ENCODE data around the gene SOX5. TPM values are rescaled to one million over a fixed set of nuclear protein-coding genes. Genes with fewer than 3 reads are reported as not detected.

The SOX5 gene
- total and polyA plus RNA-seq, 9 of the 15 experiments (the other 6 are each of a cell fraction or from before 2014, with no cell fraction given), result 8.3 to 16.5 (median 11.9) TPM

DNA sequence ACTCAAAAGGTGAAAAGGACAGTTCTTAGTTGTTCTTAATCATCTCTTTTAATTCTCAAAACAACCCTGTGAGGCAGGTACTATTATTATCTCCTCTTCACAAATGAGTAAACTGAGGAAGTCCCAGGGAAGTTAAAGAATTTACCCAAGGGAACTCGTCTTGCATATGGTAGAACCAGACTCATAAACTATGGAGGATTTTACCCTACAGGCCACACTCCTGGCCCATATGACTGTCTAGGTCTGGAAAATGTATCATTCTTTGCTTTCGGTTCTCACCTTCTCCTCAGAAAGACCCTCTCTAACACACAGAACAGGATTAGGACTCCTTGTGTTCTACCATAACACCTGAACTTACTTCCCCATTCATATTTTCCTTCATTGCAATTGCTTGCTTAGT, 18.9 kb downstream of the SOX5 start:
- CTCF ChIA-PET (ENCODE audit: low intra/inter-chr PET ratio), result no interaction called here
- no peaks in the 10 kb centered on the region for H3K79me2 ChIP-seq (ENCODE audit: control insufficient read depth, insufficient read depth, low read length)
- no peaks in the 10 kb centered on the region for H3K9me3 ChIP-seq (replicated peaks; ENCODE audit: control insufficient read depth, insufficient read depth, low read depth, low read length)
- H3K4me3 ChIP-seq, result no peak overlapping the region
- no peak for FAIRE-seq
- H3K27ac ChIP-seq (ENCODE audit: extremely low read depth, low read depth, low read length), result no peak overlapping the region
- no peaks in the 10 kb centered on the region for H3K4me1 ChIP-seq (replicated peaks in 1 of 2; ENCODE audit: control insufficient read depth in 2 of 2, insufficient read depth in 2 of 2, low read length in 2 of 2)
- no peaks in the 10 kb centered on the region for H4K20me1 ChIP-seq (replicated peaks; ENCODE audit: control insufficient read depth, insufficient read depth, low read length)
- H3K36me3 ChIP-seq (ENCODE audit: control insufficient read depth, insufficient read depth, low read length), result no peaks in the 10 kb centered on the region
- WGBS (ENCODE audit: insufficient coverage, low coverage, missing lambda C conversion rate), result 62% methylated on average over 2 of the region's 2 CpGs
- TF ChIP-seq PHB (CRISPR knock-in tag; IDR thresholded peaks at IDR 0.05), result no peak
- TF ChIP-seq TSC22D4 (tag; IDR thresholded peaks at IDR 0.05), result no peak
- no peak for TF ChIP-seq CC2D1A (IDR thresholded peaks at IDR 0.05)
- TF ChIP-seq CHD4 (IDR thresholded peaks at IDR 0.05; ENCODE audit: insufficient read depth, insufficient replicate concordance, low read depth, low read length, poor library complexity, severe bottlenecking), result no peak
- TF ChIP-seq XRCC5 (IDR thresholded peaks at IDR 0.05; ENCODE audit: low read depth, low read length), result no peak
- TF ChIP-seq POLR2AphosphoS5 (IDR thresholded peaks at IDR 0.05; ENCODE audit: control insufficient read depth, insufficient read depth, low read depth, low read length), result no peak
- TF ChIP-seq ZBED1 (IDR thresholded peaks at IDR 0.05), result no peak
- TF ChIP-seq MCM5 (IDR thresholded peaks at IDR 0.05; ENCODE audit: low read depth), result no peak
- no peak for TF ChIP-seq U2AF2 (optimal IDR thresholded peaks at IDR 0.05; ENCODE audit: low read depth, low read length)
- TF ChIP-seq BRF1 (IDR thresholded peaks at IDR 0.05; ENCODE audit: borderline replicate concordance, extremely low read depth, insufficient read length), result no peak
- no peak for TF ChIP-seq ATF7 (IDR thresholded peaks at IDR 0.05)
- TF ChIP-seq, protein P1, sequence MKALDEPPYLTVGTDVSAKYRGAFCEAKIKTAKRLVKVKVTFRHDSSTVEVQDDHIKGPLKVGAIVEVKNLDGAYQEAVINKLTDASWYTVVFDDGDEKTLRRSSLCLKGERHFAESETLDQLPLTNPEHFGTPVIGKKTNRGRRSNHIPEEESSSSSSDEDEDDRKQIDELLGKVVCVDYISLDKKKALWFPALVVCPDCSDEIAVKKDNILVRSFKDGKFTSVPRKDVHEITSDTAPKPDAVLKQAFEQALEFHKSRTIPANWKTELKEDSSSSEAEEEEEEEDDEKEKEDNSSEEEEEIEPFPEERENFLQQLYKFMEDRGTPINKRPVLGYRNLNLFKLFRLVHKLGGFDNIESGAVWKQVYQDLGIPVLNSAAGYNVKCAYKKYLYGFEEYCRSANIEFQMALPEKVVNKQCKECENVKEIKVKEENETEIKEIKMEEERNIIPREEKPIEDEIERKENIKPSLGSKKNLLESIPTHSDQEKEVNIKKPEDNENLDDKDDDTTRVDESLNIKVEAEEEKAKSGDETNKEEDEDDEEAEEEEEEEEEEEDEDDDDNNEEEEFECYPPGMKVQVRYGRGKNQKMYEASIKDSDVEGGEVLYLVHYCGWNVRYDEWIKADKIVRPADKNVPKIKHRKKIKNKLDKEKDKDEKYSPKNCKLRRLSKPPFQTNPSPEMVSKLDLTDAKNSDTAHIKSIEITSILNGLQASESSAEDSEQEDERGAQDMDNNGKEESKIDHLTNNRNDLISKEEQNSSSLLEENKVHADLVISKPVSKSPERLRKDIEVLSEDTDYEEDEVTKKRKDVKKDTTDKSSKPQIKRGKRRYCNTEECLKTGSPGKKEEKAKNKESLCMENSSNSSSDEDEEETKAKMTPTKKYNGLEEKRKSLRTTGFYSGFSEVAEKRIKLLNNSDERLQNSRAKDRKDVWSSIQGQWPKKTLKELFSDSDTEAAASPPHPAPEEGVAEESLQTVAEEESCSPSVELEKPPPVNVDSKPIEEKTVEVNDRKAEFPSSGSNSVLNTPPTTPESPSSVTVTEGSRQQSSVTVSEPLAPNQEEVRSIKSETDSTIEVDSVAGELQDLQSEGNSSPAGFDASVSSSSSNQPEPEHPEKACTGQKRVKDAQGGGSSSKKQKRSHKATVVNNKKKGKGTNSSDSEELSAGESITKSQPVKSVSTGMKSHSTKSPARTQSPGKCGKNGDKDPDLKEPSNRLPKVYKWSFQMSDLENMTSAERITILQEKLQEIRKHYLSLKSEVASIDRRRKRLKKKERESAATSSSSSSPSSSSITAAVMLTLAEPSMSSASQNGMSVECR (CRISPR knock-in tag; IDR thresholded peaks at IDR 0.05), result no peak
- no peaks in the 10 kb centered on the region for H3K27me3 ChIP-seq (ENCODE audit: control insufficient read depth in 2 of 2, insufficient read depth in 2 of 2, low read length in 2 of 2)
- in situ Hi-C loops (cut with MboI), result no loop called here
- H2AFZ ChIP-seq (ENCODE audit: low read depth, low read length), result no peak overlapping the region
- no TSS peak for BruUV-seq (replicated peaks)
- POLR2A ChIA-PET, result interaction anchor here (1.6 kb wide), 1 partner anchor 17 kb away, joined by 4 read pairs; no protein-coding TSS in a partner anchor
- intact Hi-C loops (cut with micrococcal nuclease), result no loop called here
- DNase-seq (ENCODE audit: extremely low read depth in 1 of 4, low spot score in 3 of 4), result no peak
- no peak for ATAC-seq
- H3K4me2 ChIP-seq (ENCODE audit: insufficient read depth, low read length), result no peak overlapping the region
- H3K9ac ChIP-seq (ENCODE audit: insufficient read depth in 1 of 2, low read depth in 2 of 2, low read length in 2 of 2), result no peak overlapping the region
- no peaks in the 10 kb centered on the region for H3K9me1 ChIP-seq (ENCODE audit: control insufficient read depth, insufficient read depth, low read length)
